Hematopoietic multipotent progenitor cell treated with erythropoietin and hydrocortisone succinate and interleukin-3 and kit ligand, for 17 days (in vitro differentiated cells): ENCODE data around the gene PWP2.
"Not testable (repeated sequence)": the region's sequence is repeated elsewhere in the genome, so short reads cannot be mapped to it uniquely, and the experiment has no call there.

Experiments used
- DNase-seq: peaks from one replicate; pipeline ENCODE4 v3.0.0-alpha.2; 2015; ENCODE audit warnings: low spot score

PWP2 gene

GRCh38 chr21:44083631-44084291 lies 23.4 kb upstream of the PWP2 start:
- DNase-seq, result no peak

GRCh38 chr21:44084496-44085241 lies 22.5 kb upstream of the PWP2 start:
- no peak for DNase-seq

GRCh38 chr21:44085491-44086321 lies 21.5 kb upstream of the PWP2 start:
- DNase-seq, result no peak

- no peak for DNase-seq
These were observed 20.4 kb upstream of the PWP2 start for GRCh38 chr21:44086636-44087425.

- no peak for DNase-seq
These were observed 19.5 kb upstream of the PWP2 start for GRCh38 chr21:44087426-44088400.

- no peak for DNase-seq
These were observed 18.8 kb upstream of the PWP2 start for GRCh38 chr21:44088401-44088780.

- DNase-seq, result no peak
These were observed 17.9 kb upstream of the PWP2 start for GRCh38 chr21:44089001-44089911.

GRCh38 chr21:44090325-44090724 lies 16.9 kb upstream of the PWP2 start:
- no peak for DNase-seq

- no peak for DNase-seq
These were observed 15.0 kb upstream of the PWP2 start for GRCh38 chr21:44092211-44092610.

- no peak for DNase-seq
These were observed 13.4 kb upstream of the PWP2 start for GRCh38 chr21:44093761-44094160.

- no peak for DNase-seq
These were observed 12.4 kb upstream of the PWP2 start for GRCh38 chr21:44094832-44095231.

GRCh38 chr21:44098507-44098906 lies 8.7 kb upstream of the PWP2 start:
- not testable (repeated sequence) for DNase-seq

GRCh38 chr21:44098964-44099363 lies 8.2 kb upstream of the PWP2 start:
- DNase-seq, result not testable (repeated sequence)

- DNase-seq, result not testable (repeated sequence)
These were observed 390 bp downstream of the PWP2 start for GRCh38 chr21:44107589-44107988.

- not testable (repeated sequence) for DNase-seq
These were observed 6.6 kb downstream of the PWP2 start for GRCh38 chr21:44113702-44114371.

- DNase-seq, result not testable (repeated sequence)
These were observed 14.9 kb downstream of the PWP2 start for GRCh38 chr21:44122131-44122530.

GRCh38 chr21:44127827-44128226 lies 20.6 kb downstream of the PWP2 start:
- not testable (repeated sequence) for DNase-seq

GRCh38 chr21:44133715-44134057 lies 26.5 kb downstream of the PWP2 start:
- DNase-seq, result not testable (repeated sequence)

- not testable (repeated sequence) for DNase-seq
These were observed 27.5 kb downstream of the PWP2 start for GRCh38 chr21:44134732-44135131.
